Measurements from ENCODE around the gene KIF17. TPM values are rescaled to one million over a fixed set of nuclear protein-coding genes. Genes with fewer than 3 reads are reported as not detected.

The KIF17 gene
- total RNA-seq, 1 donor from 2014 or later: 1.1 TPM

DNA sequence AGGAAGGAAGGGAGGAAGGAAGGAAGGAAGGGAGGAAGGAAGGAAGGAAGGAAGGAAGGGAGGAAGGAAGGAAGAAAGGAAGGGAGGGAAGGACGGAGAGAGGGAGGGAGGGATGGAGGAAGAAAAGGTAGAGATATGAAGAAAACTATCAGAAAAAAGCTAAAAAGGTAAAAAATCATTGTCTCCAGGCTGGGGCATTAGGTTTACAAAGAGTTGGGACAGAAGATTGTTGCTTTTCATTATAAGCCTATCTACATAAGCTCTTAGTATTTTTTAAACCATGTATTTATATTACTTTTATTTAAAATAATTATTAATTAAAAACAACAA lies 91.7 kb downstream of the KIF17 start:
- no peak overlapping the region for H3K4me3 Mint-ChIP-seq (ENCODE audit: low read depth)
- no peaks in the 10 kb centered on the region for H3K4me1 Mint-ChIP-seq (ENCODE audit: low read depth)

GRCh38 chr1:20625176-20626097 lies 92.4 kb downstream of the KIF17 start:
- H3K27me3 Mint-ChIP-seq: peaks cover 15% of the 10 kb centered on the region
- no peaks in the 10 kb centered on the region for H3K36me3 Mint-ChIP-seq (ENCODE audit: insufficient read depth)
- no peaks in the 10 kb centered on the region for H3K9me3 Mint-ChIP-seq (ENCODE audit: low read depth)
- no peak overlapping the region for H3K4me3 Mint-ChIP-seq (ENCODE audit: low read depth)
- no peaks in the 10 kb centered on the region for H3K4me1 Mint-ChIP-seq (ENCODE audit: low read depth)
- no peak overlapping the region for H3K27ac Mint-ChIP-seq
- no peak for DNase-seq (ENCODE audit: low spot score, unreplicated experiment)
- TF ChIP-seq, protein P1, sequence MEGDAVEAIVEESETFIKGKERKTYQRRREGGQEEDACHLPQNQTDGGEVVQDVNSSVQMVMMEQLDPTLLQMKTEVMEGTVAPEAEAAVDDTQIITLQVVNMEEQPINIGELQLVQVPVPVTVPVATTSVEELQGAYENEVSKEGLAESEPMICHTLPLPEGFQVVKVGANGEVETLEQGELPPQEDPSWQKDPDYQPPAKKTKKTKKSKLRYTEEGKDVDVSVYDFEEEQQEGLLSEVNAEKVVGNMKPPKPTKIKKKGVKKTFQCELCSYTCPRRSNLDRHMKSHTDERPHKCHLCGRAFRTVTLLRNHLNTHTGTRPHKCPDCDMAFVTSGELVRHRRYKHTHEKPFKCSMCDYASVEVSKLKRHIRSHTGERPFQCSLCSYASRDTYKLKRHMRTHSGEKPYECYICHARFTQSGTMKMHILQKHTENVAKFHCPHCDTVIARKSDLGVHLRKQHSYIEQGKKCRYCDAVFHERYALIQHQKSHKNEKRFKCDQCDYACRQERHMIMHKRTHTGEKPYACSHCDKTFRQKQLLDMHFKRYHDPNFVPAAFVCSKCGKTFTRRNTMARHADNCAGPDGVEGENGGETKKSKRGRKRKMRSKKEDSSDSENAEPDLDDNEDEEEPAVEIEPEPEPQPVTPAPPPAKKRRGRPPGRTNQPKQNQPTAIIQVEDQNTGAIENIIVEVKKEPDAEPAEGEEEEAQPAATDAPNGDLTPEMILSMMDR (IDR thresholded peaks at IDR 0.05; ENCODE audit: unreplicated experiment): no peak

More for the DNA sequence above, 91.7 kb downstream of the KIF17 start:
- Mint-ChIP-seq H3K9me3 (ENCODE audit: low read depth) (no peaks in the 10 kb centered on the region), H3K36me3 (ENCODE audit: insufficient read depth) (no peaks in the 10 kb centered on the region), H3K27ac (no peak overlapping the region), H3K27me3 (peaks cover 15% of the 10 kb centered on the region)
- TF ChIP-seq, protein P1 (IDR thresholded peaks at IDR 0.05; ENCODE audit: unreplicated experiment): no peak
- no peak for DNase-seq (ENCODE audit: low spot score, unreplicated experiment)

- Mint-ChIP-seq H3K9me3 (ENCODE audit: low read depth) (no peaks in the 10 kb centered on the region), H3K27me3 (peaks cover 15% of the 10 kb centered on the region), H3K36me3 (ENCODE audit: insufficient read depth) (no peaks in the 10 kb centered on the region), H3K27ac (no peak overlapping the region), H3K4me1 (ENCODE audit: low read depth) (no peaks in the 10 kb centered on the region), H3K4me3 (ENCODE audit: low read depth) (no peak overlapping the region)
- TF ChIP-seq, protein P1 (IDR thresholded peaks at IDR 0.05; ENCODE audit: unreplicated experiment): no peak
- no peak for DNase-seq (ENCODE audit: low spot score, unreplicated experiment)
Observed at GRCh38 chr1:20624709-20625108, 93.1 kb downstream of the KIF17 start.

DNA sequence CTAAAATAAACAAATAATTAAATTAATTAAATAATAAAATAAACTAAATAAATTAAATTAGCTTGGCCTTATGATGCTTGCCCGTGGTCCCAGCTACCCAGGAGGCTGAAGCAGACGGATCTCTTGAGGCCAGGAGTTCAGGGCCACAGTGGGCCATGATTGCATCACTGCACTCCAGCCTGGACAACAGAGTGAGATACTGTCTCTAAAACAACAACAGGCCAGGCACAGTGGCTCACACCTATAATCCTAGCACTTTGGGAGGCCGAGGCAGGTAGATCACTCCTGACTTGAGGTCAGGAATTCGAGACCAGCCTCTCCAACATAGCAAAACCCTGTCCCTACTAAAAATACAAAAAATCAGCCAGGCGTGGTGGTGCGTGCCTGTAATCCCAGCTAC lies 96.8 kb downstream of the KIF17 start:
- H3K36me3 Mint-ChIP-seq (ENCODE audit: insufficient read depth): no peaks in the 10 kb centered on the region
- DNase-seq (ENCODE audit: low spot score, unreplicated experiment): no peak
- no peak overlapping the region for H3K27ac Mint-ChIP-seq
- no peaks in the 10 kb centered on the region for H3K4me1 Mint-ChIP-seq (ENCODE audit: low read depth)
- no peaks in the 10 kb centered on the region for H3K9me3 Mint-ChIP-seq (ENCODE audit: low read depth)
- no peak overlapping the region for H3K4me3 Mint-ChIP-seq (ENCODE audit: low read depth)
- H3K27me3 Mint-ChIP-seq: peaks cover 16% of the 10 kb centered on the region
- TF ChIP-seq, protein P1 (IDR thresholded peaks at IDR 0.05; ENCODE audit: unreplicated experiment): no peak

- Mint-ChIP-seq H3K4me1 (ENCODE audit: low read depth) (no peaks in the 10 kb centered on the region), H3K4me3 (ENCODE audit: low read depth) (no peak overlapping the region)
Observed at GRCh38 chr1:20619999-20620398, 97.8 kb downstream of the KIF17 start.

More at GRCh38 chr1:20619999-20620398, 97.8 kb downstream of the KIF17 start:
- H3K27me3 Mint-ChIP-seq: peaks cover 13% of the 10 kb centered on the region
- no peaks in the 10 kb centered on the region for H3K9me3 Mint-ChIP-seq (ENCODE audit: low read depth)
- TF ChIP-seq, protein P1 (IDR thresholded peaks at IDR 0.05; ENCODE audit: unreplicated experiment): no peak
- no peaks in the 10 kb centered on the region for H3K36me3 Mint-ChIP-seq (ENCODE audit: insufficient read depth)
- no peak for DNase-seq (ENCODE audit: low spot score, unreplicated experiment)
- H3K27ac Mint-ChIP-seq: no peak overlapping the region
